Heart right ventricle (tissue), 16 donors: ENCODE measurements around the gene CHSY1. TPM values are rescaled to one million over a fixed set of nuclear protein-coding genes. Genes with fewer than 3 reads are reported as not detected.

Experiments used
- ATAC-seq, 8 donors: fragments of 200-7000 bp; cut with Tn5 transposase; one replicate each; pipeline ENCODE4 v1.9.1; 2020; ENCODE audit warnings: mild to moderate bottlenecking in 8 of 8, moderate library complexity in 8 of 8, moderate number of reproducible peaks in 1 of 8
- DNase-seq, 2 donors: peaks; one replicate each; pipeline ENCODE4 v3.0.0-alpha.2; 2020
- H3K27ac ChIP-seq, 10 donors: fragments of 200-600 bp; sonication (generic) in 2 of 10; one replicate each; pipeline versions ENCODE4 v1.5.0 to v1.8.0; 2020 to 2022; ENCODE audit warnings: mild to moderate bottlenecking in 3 of 10
- H3K27me3 ChIP-seq, 7 donors: fragments of 200-600 bp; one replicate each; pipeline ENCODE4 v1.8.0; 2021 to 2022; ENCODE audit warnings: mild to moderate bottlenecking in 2 of 7
- H3K36me3 ChIP-seq, 9 donors: fragments of 200-600 bp; sonication (generic) in 1 of 9; one replicate each; pipeline versions ENCODE4 v1.5.0 to v1.8.0; 2020 to 2022; ENCODE audit warnings: mild to moderate bottlenecking in 2 of 9
- H3K4me1 ChIP-seq, 9 donors: fragments of 200-600 bp; sonication (generic) in 1 of 9; one replicate each; pipeline versions ENCODE4 v1.5.0 to v1.8.0; 2020 to 2022; ENCODE audit warnings: mild to moderate bottlenecking in 4 of 9
- H3K4me3 ChIP-seq, 10 donors: fragments of 200-600 bp; sonication (generic) in 2 of 10; one replicate each; pipeline versions ENCODE4 v1.5.0 to v1.8.0; 2020 to 2022; ENCODE audit warnings: mild to moderate bottlenecking in 7 of 10, moderate library complexity in 2 of 10
- H3K9me3 ChIP-seq, 11 donors: fragments of 200-600 bp in 10 of 11; sonication (generic) in 2 of 11; one replicate each; pipeline versions ENCODE4 v1.5.0 to v1.8.0; 2013 to 2022; ENCODE audit warnings: mild to moderate bottlenecking in 2 of 11, control low read depth in 1 of 11, moderate library complexity in 1 of 11
- CTCF ChIP-seq, 9 donors: fragments of 200-600 bp; sonication (generic) in 2 of 9; IDR thresholded peaks; one replicate each; pipeline versions ENCODE4 v1.5.0 to v1.8.0; 2021 to 2022; ENCODE audit warnings: antibody characterized with exemption in 9 of 9, mild to moderate bottlenecking in 5 of 9, moderate library complexity in 1 of 9
- WGBS, 2 donors: extraction: QIAGEN DNeasy Blood & Tissue Kit; methylation state at CpG; one replicate each; pipeline ENCODE4 v1.1.7; 2013; ENCODE audit warnings: inconsistent platforms in 1 of 2; 5-methylcytosine and 5-hydroxymethylcytosine counted together
- intact Hi-C, 10 donors: fragments of 100-400 bp; cut with DNase I; formaldehyde crosslinking; loops; one replicate each; pipeline versions ENCODE4 v1.11.1 to v1.14.2; 2022
- polyA plus RNA-seq, 2 donors: library from polyadenylated mRNA; stranded (reverse); fragments of 200-250 nt; gene quantifications; one replicate each; pipeline ENCODE4 v1.2.3, GENCODE V29; 2013
- total RNA-seq, 10 donors: library from RNA; stranded (reverse); fragmentation: NEBNext Ultra II Directional in 3 of 10; extraction: Animal tissue kit (Norgen Biotek cat#: 25700) in 3 of 10; gene quantifications; one replicate each; pipeline versions ENCODE4 v1.2.1 to v1.2.4, GENCODE V29; 2021 to 2023
- donor health status: Arrhythmogenic right ventricular cardiomyopathy.
- donor health status: ischemic (EF 13 %, LVEDD 7.1; RV severe dilation, severe dysfunction).
- donor health status: healthy with polysubstance abuse.
- donor health status: DM: no; HTN: yes; CAD: no.
- donor health status: DM: no; HTN: no; CAD: no.
- donor health status: ischemic (EF 25% LVEDD 6.9; RV normal size, moderate dysfunction).
- donor health status: ischemic (EF 25% LVEDD 5.7; RV mildly dilated, moderate dysfunction).
- donor health status: healthy.
- donor health status: DM: yes; HTN: yes; CAD: no.
- donor health status: Ischemic cardiomyopathy.
- donor health status: ischemic (EF 35%, LVEDD 5.7; RV mildly dilated, moderate dysfunction).
- donor health status: nonischemic (EF 11% LVEDD 7.7; RV severe dilation, severe dysfunction).
- donor health status: DM: yes; HTN: yes; CAD: no.
- donor health status: PGD.
- donor health status: ischemic (EF 29% LVEDD 5.4; RV normal size, mild dysfunction).
- donor health status: nonischemic (EF 23%, LVEDD 6.1; RV moderate dilation, normal function).

Gene CHSY1
- total and polyA plus RNA-seq, 12 donors: 6.9 to 35.1 (median 14.6) TPM

- no peaks in the 10 kb centered on the region for H3K9me3 ChIP-seq
- DNase-seq (no peak), ATAC-seq (peak in 7 of 8 donors; percentile 18 to 82 (median 45))
- H3K36me3 ChIP-seq: peaks cover 0 to 7% (median 0%) of the 10 kb centered on the region in 9 donors
- 86 to 92% methylated on average over 5 of the region's 5 CpGs for WGBS, 2 donors
- H3K27me3 ChIP-seq: no peaks in the 10 kb centered on the region
- intact Hi-C loops: loop anchor here in 1 of 10 donors (5.0 kb wide), 1 partner anchor 34 kb away; no protein-coding TSS in a partner anchor
- peaks cover 3 to 100% (median 63%) of the 10 kb centered on the region in 9 donors for H3K4me1 ChIP-seq
- H3K27ac ChIP-seq: peak overlapping the region in 5 of 10 donors; percentile 7 to 82 (median 26)
- TF ChIP-seq CTCF (IDR thresholded peaks at IDR 0.05): no peak
- H3K4me3 ChIP-seq: no peak overlapping the region
Observed at GRCh38 chr15:101207867-101208288, 44.0 kb downstream of the CHSY1 start.

GRCh38 chr15:101206176-101206591 lies 45.7 kb downstream of the CHSY1 start:
- WGBS, 2 donors: 69 to 72% methylated on average over 12 of the region's 12 CpGs
- Histone ChIP-seq H3K27me3 (no peaks in the 10 kb centered on the region), H3K4me1 (peaks cover 7 to 97% (median 71%) of the 10 kb centered on the region in 9 donors), H3K36me3 (peaks cover 0 to 7% (median 0%) of the 10 kb centered on the region in 9 donors), H3K9me3 (no peaks in the 10 kb centered on the region), H3K4me3 (no peak overlapping the region), H3K27ac (peak overlapping the region in 1 of 10 donors; percentile 82)
- DNase-seq (no peak), ATAC-seq (peak in 1 of 8 donors; percentile 42)
- intact Hi-C loops: loop anchor here in 1 of 10 donors (5.0 kb wide), 1 partner anchor 36 kb away; no protein-coding TSS in a partner anchor
- TF ChIP-seq CTCF (IDR thresholded peaks at IDR 0.05): no peak

- Histone ChIP-seq H3K27me3 (no peaks in the 10 kb centered on the region), H3K36me3 (peaks cover 0 to 7% (median 0%) of the 10 kb centered on the region in 9 donors), H3K4me3 (no peak overlapping the region), H3K4me1 (peaks cover 4 to 97% (median 66%) of the 10 kb centered on the region in 9 donors), H3K9me3 (no peaks in the 10 kb centered on the region), H3K27ac (peak overlapping the region in 1 of 10 donors; percentile 12)
- no peak for ATAC-seq
- intact Hi-C loops: loop anchor here in 3 of 10 donors (5.0 kb wide), 2 partner anchors 37 to 47 kb away; partner anchors contain the start of gene CHSY1 (in 1 of the 3)
- no peak for DNase-seq
- no peak for TF ChIP-seq CTCF (IDR thresholded peaks at IDR 0.05)
- WGBS, 2 donors: 70 to 79% methylated on average over 5 of the region's 5 CpGs
Observed at GRCh38 chr15:101204739-101205535, 46.9 kb downstream of the CHSY1 start.

- Histone ChIP-seq H3K4me1 (peaks cover 4 to 97% (median 58%) of the 10 kb centered on the region in 9 donors), H3K27me3 (no peaks in the 10 kb centered on the region), H3K4me3 (no peak overlapping the region), H3K9me3 (no peaks in the 10 kb centered on the region), H3K36me3 (no peaks in the 10 kb centered on the region), H3K27ac (peak overlapping the region in 2 of 10 donors; percentile 6 to 12)
- DNase-seq (no peak), ATAC-seq (no peak)
- no peak for TF ChIP-seq CTCF (IDR thresholded peaks at IDR 0.05)
- 59 to 61% methylated on average over 7 of the region's 7 CpGs for WGBS, 2 donors
- intact Hi-C loops: loop anchor here in 2 of 10 donors (5.0 kb wide), 2 partner anchors 39 to 49 kb away; partner anchors contain the start of gene CHSY1 (in 1 of the 2)
Observed at GRCh38 chr15:101203607-101204189, 48.1 kb downstream of the CHSY1 start.
